ENCODE results near the gene OTOR.

Gene OTOR

DNA sequence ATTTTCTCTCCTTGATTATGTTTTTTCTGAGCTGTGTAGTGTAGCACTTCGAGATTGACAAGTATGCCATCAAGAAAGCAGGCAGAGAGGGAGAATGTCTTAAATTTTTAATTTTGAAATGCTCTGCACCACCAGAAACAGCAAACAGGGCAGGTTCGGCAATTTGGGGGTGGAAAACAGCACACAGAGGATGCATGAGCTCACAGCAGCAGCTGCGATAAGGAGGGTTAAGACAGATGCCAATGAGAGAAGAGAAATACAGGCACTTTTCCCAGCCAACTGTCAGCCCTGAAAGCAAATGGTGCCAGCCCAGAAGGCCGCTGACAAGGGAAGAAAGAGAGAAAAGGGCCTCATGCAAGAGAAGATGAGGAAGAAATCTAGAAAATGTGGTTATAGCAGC lies 33.4 kb upstream of the OTOR start:
- in situ Hi-C loops (cut with HindIII; ENCODE audit: low sequenced_read_pairs), result no loop called here
- TF ChIP-seq, protein P1, sequence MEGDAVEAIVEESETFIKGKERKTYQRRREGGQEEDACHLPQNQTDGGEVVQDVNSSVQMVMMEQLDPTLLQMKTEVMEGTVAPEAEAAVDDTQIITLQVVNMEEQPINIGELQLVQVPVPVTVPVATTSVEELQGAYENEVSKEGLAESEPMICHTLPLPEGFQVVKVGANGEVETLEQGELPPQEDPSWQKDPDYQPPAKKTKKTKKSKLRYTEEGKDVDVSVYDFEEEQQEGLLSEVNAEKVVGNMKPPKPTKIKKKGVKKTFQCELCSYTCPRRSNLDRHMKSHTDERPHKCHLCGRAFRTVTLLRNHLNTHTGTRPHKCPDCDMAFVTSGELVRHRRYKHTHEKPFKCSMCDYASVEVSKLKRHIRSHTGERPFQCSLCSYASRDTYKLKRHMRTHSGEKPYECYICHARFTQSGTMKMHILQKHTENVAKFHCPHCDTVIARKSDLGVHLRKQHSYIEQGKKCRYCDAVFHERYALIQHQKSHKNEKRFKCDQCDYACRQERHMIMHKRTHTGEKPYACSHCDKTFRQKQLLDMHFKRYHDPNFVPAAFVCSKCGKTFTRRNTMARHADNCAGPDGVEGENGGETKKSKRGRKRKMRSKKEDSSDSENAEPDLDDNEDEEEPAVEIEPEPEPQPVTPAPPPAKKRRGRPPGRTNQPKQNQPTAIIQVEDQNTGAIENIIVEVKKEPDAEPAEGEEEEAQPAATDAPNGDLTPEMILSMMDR (IDR thresholded peaks at IDR 0.05; ENCODE audit: low read depth, low read length, missing control alignments), result no peak

GRCh38 chr20:16719421-16719820 lies 28.7 kb upstream of the OTOR start:
- no peak overlapping the region for H3K4me3 ChIP-seq (ENCODE audit: low read depth, low read length)
- TF ChIP-seq, protein P1 (IDR thresholded peaks at IDR 0.05; ENCODE audit: low read depth, low read length, missing control alignments), result no peak
- no peak for DNase-seq (ENCODE audit: low read depth)
- in situ Hi-C loops (cut with HindIII; ENCODE audit: low sequenced_read_pairs), result no loop called here

More for the DNA sequence above, 33.4 kb upstream of the OTOR start:
- H3K4me3 ChIP-seq (ENCODE audit: low read depth, low read length), result no peak overlapping the region
- DNase-seq (ENCODE audit: low read depth), result no peak

GRCh38 chr20:16729080-16729479 lies 19.1 kb upstream of the OTOR start:
- H3K4me3 ChIP-seq (ENCODE audit: low read depth, low read length), result no peak overlapping the region
- DNase-seq (ENCODE audit: low read depth), result no peak
- TF ChIP-seq, protein P1 (IDR thresholded peaks at IDR 0.05; ENCODE audit: low read depth, low read length, missing control alignments), result no peak
- in situ Hi-C loops (cut with HindIII; ENCODE audit: low sequenced_read_pairs), result no loop called here

DNA sequence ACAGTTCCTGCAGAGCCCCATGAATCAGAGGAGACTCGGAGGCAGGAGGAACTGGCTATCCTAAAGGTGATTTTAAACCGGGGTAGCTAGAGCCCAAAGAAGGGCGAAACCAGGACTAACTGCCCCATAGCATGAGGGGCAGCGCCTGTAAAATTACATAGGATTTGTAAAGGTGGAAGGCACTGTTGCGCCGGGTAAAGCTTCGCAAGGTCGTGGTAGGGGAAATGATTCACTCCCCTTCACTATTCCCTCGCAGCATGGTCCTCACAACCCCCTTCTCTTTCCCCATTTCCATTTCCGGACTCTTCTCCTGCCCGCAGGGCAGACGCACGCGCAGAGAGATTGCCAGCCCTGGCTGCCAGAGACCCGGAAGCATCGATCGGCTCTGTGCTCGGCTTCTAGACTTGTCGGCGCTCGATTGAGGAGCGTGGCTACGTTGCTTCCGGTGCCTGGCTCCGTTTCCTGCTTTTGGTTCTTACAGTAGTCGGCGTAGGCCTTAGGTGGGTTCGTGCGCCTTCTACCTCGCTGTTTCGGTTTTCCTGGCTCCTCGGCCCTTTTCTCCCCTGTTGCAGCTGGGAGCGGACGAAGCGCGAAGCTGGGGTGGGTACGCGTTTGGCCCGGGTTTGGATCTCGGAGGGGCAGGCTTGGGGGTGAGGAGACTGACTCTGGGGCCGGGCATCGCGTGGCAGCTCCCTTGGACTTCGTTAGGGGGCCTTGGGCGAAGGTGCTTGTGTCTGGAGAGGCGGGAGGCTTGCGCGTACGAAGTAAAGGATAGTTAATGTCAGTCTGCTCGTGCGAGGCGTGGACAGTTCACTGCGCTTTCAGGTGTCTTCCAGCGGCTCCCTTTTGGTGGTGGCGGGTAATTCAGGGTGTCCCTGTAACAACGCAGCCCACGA lies 18.3 kb upstream of the OTOR start, which contains the start of gene SNRPB2:
Gene SNRPB2 (plus strand): TSS at position 462 of the 896 bp plus-strand sequence. CDS start 1,677 bp downstream, outside the sequence.
- in situ Hi-C loops (cut with HindIII; ENCODE audit: low sequenced_read_pairs), result no loop called here
- TF ChIP-seq, protein P1 (IDR thresholded peaks at IDR 0.05; ENCODE audit: low read depth, low read length, missing control alignments), result no peak
- peak within 1 kb of the TSS; percentile 95 for H3K4me3 ChIP-seq (ENCODE audit: low read depth, low read length)
- peak; percentile 92 for DNase-seq (ENCODE audit: low read depth)

- DNase-seq (ENCODE audit: low read depth), result no peak
Measured at GRCh38 chr20:16732506-16733152, 15.5 kb upstream of the OTOR start.

More at GRCh38 chr20:16732506-16733152, 15.5 kb upstream of the OTOR start:
- TF ChIP-seq, protein P1 (IDR thresholded peaks at IDR 0.05; ENCODE audit: low read depth, low read length, missing control alignments), result no peak
- H3K4me3 ChIP-seq (ENCODE audit: low read depth, low read length), result no peak overlapping the region
- in situ Hi-C loops (cut with HindIII; ENCODE audit: low sequenced_read_pairs), result no loop called here

Measured in astrocyte of the cerebellum (primary cell).